NCI-H146 treated with DMSO at 0.1 percent for 48 hours (cell line): ENCODE measurements around the gene RFT1.

Source experiments
- DNase-seq: peaks from one replicate; lab custom pipeline; 2025; ENCODE audit not compliant: unreplicated experiment; lab: John Stamatoyannopoulos, UW

RFT1 gene

DNA sequence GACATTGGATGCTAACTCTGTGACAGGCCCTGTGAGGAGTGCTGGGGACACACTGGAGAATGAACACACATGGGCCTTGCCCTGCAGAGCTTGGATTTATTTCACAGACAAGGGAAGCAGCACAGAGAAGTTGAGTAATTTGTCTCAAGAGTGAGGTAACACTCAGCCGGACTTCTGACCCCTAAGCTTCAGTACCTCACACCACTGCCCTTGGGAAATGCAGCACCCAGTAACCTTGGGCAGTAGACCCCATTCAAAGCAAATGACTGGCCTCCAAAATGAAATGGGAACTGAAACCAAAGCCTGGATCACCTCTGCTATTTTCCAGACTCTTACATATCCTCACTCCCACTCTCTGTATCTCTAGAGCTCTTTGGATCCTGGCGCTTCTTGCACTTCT lies 37.3 kb downstream of the RFT1 start:
- DNase-seq, result no peak

DNA sequence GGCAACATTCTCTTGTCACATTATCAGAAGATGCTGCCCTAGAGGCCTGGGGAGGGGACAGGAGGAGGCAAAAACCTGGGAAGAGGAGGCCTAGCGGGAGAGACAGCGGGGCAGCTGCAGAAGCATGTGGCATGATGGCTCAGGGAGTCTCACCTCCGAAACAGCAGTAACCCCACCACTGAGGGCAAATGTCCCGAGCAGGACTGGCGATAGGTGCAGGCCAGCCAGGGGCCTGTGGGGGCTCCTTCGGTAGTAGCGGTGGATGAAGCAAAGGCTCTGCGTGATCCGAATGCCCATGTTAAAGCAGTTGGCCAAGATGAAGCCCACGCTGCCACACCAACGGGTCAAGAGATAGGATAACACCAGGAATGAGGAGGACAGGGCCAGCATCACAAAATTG lies 38.0 kb downstream of the RFT1 start:
- DNase-seq, result no peak

DNA sequence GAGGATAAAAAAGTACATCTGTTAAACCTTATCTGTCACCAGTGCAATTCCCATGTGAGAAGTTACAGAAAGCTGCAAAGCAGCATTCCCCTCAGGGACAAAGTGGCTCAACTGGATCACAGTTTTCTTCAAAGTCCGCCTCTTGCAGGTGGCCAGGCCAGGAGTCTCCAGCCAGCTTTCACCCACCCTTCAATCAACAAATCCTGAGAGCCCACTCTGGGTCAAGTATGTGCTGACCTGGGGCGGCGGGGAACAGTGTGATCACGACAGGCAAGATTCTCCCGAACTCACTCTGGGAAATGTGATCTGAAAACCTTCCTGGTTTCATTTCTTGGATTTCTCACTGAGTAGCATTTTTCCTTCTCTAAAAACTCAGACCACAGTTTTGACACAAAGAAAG lies 39.2 kb downstream of the RFT1 start:
- no peak for DNase-seq

DNA sequence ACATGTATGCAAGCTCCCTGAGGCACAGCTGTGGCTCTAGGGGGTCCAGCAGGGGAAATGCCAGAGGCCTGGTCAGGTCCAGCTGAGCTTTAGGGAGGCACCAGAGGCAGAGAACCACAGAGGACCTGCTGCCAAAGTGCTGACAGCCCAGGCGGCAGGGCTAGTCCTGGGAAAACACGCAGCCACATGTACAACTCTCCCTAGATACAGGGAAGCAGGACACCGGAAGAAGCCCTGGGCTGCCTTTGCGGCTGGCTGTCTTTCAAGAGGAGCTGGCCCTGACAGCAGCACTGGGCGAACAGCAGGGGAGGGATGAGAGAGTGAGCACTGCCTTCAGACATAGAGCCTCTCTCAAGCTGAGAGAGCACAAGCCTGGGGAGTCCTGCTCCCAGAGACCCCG lies 40.7 kb downstream of the RFT1 start:
- no peak for DNase-seq

DNA sequence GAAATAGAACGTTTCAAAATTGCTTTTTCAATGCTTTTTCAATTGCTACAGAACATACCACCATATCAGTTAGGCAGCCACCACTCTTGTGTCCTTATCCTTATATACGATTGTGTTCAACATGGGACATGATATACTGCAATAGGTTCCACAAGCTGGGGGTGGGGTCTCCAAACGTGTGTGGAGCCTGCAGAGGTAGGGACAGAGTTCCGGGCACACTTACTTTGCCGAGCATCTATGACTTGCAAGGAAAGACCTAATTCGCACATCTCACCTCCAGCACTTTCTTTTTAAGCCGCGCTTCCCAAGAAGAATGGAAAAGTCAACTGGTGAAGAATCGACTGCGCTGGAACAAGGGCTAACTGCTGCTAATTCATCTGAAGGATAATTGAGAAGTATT lies 44.8 kb downstream of the RFT1 start:
- DNase-seq, result no peak

DNA sequence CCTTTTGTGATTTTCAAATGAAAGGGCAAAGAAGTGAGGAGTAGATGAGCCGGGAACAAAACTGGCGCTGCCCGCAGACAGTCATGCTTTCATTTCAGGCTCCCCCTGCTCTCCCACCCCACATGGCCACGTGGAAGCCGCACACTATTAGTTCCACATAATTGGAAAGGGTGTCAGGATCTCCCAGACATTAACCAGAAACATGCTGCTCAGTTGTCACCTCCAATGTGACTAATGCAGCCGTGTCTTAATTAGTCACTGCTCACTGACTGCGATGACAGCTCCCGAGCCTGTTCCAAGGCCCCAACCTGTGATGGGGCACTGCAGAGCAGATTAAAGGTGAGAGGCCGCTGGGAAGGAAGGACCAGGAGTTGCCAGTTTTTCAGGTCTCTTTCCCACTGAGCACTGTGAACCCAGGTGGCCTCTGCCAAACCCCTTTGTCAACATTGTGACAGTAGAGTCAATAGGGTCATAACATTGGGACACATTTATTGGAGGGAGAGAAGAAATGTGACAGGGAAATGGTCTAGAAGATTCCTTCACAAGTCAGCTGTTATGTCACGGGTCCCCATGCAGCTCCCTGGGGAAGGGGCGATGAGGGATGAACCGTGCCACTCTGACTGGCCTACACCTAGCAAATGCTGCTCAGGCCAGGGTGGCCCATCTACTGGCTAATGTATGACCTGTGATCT lies 45.8 kb downstream of the RFT1 start:
- DNase-seq, result no peak

DNA sequence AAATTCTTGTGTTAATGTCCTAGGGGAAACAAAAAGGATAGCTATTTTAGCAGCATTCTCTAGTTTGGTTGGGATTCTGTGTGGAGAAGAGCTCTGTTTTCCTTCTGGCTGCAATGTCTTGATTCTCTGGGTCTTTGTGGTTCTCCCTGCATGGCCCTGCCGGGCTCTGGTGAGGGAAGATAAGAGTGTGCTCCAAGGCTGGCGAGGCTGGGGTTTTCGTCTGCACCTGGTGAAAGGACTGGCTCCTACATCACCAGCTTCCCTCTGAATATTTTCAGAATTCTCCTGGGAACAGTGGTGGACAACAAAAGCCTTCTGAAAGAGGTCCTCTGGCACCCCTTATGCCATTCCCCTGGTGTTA lies 46.3 kb downstream of the RFT1 start:
- no peak for DNase-seq

DNA sequence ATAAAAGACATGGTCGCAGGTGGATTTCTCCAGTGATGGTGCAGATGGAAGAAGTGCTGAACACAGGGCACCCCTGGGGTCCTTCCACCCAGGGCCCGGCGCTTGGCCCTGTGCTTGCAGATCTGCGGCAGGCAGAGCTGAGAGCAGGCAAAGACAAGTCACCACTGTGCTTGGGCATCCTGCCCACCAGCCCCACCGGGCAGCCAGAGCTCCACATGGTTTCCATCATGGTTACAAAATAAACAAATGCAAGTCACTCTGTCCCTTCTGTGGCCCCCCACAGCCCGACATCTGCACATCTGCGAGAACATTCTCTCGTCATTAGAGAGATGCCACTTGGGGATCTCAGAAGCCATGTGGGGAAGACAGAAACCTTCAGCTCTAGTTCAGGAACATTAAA lies 46.7 kb downstream of the RFT1 start:
- DNase-seq, result no peak

DNA sequence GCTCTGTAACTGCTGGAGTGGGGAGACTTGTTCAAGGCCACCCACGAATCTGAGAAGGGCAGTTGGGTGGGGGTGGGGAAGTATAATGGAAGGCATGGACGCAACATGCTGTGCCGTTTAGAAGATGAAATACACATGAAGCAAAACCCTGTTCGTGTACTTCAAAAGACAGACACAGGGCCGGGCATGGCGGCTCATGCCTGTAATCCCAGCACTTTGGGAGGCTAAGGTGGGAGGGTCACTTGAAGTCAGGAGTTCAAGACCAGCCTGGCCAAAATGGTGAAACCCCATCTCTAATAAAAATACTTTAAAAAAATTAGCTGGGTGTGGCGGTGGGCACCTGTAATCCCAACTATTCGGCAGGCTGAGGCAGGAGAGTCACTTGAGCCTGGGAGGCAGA lies 47.5 kb downstream of the RFT1 start:
- DNase-seq, result no peak

DNA sequence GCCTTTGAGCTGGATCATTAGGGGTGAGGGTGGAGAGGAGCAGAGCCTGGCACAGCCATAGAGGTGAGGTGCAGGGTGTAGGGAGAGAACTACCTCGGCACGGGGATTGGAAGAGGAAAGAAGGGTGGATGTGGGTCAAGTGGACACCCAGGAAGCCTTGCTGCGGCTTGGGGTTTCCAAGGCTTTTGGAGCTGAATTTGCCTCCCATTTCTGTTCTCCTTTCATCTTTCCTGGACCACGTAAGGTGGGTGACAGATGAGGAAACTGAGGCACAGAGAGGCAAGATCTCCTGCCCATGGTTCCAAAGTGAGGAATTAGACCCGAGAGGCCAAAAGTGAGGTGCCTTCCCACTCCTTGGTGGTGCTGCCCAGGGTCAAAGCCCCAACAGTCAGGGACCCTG lies 48.9 kb downstream of the RFT1 start:
- no peak for DNase-seq

DNA sequence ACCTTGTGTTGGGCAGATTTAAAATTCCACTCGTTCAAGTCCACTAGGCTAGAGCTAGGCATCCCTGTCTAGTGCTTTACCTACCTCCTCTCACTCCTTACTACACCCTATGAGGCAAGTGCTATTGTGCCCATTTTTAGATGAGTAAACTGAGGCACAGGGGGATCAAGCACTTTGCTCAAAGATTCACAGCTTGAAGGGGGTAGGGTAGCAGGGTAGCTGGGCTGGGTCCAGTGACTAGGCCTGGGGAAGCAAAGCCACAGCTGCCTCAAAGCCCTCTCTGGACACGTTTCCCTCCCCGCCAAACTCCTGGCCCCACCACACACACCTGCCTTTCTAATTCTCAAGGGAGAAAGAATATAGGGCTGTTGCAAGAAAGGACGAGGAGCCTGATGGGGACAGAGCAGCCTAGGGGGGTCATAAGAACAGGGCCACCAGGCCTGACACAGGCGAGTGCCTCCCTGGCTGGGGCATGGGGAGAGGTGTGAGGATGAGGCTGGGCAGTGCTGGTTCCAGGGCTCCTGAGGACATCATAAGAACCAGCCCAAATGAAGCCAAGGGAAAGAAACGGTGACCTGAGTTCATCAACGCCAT lies 49.5 kb downstream of the RFT1 start:
- DNase-seq, result no peak

DNA sequence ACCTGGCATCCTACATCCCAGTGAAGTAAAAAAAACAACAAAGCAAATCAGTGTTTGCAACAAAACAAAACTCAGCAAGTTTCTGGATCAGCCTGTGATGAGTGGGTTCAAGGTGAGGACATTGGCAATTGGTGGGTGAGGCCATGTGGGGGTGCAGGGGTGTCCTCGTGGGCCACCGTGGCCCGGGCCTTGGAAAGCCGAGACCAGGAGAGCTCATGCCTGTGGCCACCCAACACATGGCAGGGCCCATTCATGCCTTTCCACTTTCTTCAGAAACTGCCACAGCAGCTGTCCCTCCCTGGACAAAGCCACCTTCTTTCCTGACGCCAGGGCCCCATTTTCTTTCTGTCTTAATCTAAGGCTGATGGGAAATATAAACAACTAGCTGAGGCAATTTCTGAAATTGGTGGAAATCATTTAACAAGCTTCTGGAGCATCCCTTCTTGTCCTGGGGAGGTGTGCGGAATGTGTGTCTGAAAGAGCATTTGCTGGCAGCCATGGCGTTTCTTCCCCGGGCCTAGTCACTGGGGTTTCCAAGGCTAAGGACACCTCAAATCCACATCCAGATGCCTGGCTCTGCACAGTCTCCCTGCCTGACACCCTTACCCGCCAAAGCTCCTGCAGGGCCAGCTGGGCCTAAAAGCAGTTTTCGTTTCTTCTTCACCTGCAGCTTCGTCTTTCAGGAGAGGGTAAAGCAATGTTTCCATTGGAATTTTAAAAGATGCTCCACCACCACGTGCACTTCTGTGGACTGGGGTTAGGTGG lies 50.3 kb downstream of the RFT1 start:
- no peak for DNase-seq

DNA sequence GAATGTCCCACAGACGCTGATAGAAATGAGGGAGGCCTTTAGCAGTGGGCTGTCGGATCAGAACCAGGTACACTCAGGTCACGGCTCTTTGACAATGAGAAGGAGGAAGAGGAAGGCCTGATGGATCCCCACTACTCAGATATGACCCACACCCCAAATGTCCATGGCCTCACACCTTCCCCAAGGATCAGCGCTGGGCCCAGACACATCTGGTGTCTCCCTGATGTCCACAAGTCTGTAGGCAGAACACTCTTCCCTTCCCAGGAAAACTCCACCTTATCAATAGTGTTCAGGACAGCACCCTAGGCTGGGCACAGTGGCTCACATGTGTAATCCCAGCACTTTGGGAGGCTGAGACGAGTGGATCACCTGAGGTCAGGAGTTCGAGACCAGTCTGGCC lies 51.1 kb downstream of the RFT1 start:
- DNase-seq, result no peak

DNA sequence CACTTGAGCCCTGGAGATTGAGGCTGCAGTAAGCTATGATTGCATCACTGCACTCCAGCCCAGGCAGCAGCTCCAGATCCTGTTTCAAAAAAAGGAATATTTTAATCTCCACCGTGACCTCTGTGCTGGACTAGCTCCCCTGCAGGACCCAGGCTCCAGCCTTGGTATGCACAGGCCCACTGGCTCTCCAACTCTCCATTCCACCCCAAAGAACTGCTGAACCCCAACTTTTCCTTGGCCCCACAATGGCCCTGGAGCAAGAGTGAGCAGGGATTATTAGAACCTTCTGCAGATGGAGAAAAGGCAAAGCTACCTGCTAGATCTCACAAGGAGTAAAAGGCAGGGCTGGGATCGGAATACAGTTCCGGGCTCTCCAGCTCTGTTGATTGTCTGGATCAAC lies 51.6 kb downstream of the RFT1 start:
- DNase-seq, result no peak

DNA sequence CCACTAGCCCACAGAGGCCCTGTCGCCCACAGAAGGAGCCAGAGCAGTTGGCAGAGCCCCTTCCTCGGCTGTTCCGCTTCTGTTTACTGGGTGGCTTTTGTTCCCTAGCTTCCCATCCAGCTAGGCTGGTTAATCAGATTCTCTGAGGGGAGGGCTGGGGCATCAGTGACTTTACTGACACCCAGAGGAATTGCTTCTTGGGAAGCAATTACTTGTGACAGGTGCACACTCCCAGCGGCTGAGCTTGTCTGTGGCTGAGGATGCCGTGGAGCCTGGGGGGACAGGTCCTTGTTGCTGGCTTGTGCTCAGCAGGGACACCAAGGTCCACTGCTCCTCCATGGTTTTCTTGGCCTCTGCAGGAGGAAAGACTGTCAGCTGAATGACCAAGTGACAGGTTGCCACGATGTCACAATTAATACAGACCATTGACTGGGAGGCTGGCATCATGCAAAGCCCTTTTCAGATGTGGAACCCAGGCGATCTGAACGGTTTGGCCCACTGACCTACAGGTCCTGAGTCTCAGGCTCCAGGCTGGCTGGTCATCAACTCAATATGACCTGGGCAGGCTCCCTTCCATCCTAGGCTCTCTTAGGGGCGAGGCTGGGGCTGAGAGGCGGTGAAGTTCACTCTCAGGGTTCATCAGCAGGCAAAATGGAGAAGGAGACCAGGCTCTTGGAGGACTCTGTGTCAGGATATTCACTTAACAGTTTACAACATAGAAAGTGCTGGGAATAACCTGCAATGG lies 52.6 kb downstream of the RFT1 start:
- DNase-seq, result peak; percentile 8

DNA sequence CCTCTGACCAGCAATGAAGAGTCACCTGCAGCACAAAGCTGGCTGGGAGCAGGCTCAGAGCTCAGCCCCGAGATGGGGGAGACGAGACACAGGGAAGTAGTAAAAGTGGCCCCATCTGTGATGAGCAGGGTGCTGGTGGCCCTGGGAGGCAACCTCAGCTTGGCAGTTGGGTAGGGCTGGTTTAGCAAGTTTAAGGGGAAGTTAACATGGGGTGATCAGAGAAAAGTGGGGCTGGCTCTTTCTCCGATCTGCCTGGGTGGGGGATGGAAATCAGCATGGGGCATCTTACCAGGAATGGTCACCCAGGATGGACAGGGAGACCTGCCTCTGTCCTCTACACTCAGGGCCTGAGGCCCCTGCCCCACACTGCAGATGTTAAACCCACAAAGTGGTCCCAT lies 54.5 kb downstream of the RFT1 start:
- no peak for DNase-seq

DNA sequence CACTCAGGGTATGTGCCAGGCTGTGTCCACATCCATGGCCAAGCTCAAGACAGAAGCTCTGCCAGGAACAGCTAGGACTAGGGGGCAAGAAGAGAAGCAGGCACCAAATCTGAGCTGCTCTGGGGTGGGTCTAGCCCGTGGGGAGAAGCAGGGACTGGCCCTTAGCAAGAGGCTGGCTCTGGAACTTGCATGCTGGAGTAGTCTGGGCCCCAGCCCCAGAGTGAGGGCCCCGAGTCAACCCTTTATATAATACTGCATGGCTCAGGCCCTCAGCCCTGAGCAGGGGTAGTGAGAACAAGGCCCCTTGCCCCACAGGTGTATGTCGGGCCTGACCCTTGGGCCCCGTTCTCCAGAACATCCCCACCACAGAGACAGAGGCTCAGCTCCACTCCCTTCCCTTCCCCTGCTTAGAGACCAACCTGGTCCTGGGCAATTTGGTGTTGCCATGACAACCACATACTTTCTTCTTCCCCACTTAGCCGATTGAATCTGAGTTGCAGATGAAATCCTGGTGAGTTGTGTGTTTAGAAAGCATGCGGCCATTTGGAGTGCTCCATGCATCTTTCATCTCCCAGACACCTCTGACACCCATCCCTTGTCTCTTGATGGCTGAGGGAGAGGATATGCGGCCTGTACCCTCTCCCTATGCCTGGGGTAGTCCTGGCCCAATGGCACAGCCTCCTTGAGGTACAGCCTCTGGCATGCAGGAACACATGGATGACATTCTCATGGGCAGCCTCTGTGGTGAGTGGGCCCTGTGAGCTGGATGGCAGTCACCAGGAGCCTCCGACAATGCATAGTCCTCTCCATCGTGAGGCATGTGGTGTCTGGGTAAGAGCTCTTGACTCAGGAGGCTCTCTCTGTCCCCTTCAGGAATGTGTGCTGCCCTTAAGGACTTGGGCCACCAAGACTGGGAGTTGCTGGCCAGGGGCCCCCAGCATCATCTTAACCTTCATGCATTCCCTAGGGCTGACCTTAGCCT lies 55.2 kb downstream of the RFT1 start:
- DNase-seq, result no peak

DNA sequence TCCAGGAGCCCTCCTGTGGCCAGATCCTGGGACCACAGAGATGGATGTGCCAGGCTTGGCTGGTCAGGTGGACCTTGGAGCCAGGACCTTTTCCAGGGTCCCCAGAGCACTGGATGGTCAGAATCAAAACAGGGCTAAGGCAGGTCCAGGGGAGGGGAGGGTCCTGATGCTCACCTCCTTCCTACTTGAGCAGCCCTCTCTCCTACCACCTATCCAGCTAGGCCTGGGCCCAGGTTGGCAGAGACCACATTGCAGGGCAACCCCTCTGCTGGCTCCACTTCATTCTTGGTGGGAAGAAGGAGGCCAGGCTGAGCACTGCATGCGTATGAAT lies 55.9 kb downstream of the RFT1 start:
- DNase-seq, result no peak

DNA sequence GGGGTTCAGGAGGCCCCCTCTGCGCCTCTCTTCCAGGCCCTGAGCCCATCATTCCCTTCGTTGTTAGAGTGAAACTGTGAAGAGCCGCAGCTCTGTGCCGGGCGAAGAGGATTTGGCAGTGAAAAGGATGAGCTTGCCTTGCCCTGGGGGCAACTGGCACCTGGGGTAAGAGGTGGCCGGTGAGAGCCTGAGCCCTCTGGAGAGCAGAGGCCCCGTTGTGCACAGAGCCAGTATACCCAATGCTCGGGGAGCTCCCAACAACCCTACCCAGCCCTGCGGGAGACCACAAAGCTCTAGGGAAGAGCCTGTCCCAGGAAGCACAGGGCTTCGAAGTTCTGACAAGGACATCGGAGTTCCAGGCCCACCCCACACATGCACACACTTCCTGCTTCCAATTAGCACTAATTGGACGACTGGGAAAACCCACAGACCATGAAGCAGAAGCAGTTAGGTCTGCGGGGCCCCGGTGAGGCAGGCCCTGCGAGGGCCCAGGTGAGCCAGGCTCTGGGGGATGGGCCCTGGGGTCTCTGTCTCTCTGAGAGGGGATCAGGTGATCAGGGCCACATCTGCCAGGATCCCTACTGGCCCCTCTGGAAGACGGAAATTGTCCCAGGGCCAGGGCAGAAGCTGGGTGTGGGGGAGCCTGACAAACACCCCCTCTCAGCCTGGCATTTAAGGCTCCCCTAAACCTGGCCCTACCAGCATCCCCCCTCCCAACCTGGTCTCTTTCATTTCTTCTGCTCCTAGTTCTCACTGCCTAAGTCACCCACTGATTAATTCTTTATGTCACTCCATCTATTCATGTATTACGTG lies 56.5 kb downstream of the RFT1 start:
- no peak for DNase-seq
